Testis (tissue), 2 donors: ENCODE measurements around the gene UVRAG.

Source experiments
- CTCF ChIP-seq, 3 experiments: fragments of 450-650 bp in 2 of 3; fragments of 200-600 bp in 1 of 3; sonication (generic) in 1 of 3; IDR thresholded peaks; one replicate each; pipeline ENCODE4 v1.5.1; 2016 to 2019; ENCODE audit warnings: antibody characterized with exemption in 3 of 3, mild to moderate bottlenecking in 2 of 3, moderate library complexity in 1 of 3
- POLR2A ChIP-seq: fragments of 450-650 bp; IDR thresholded peaks from one replicate; pipeline ENCODE4 v1.6.1; 2017; ENCODE audit warnings: antibody characterized with exemption, mild to moderate bottlenecking, moderate library complexity

DNA sequence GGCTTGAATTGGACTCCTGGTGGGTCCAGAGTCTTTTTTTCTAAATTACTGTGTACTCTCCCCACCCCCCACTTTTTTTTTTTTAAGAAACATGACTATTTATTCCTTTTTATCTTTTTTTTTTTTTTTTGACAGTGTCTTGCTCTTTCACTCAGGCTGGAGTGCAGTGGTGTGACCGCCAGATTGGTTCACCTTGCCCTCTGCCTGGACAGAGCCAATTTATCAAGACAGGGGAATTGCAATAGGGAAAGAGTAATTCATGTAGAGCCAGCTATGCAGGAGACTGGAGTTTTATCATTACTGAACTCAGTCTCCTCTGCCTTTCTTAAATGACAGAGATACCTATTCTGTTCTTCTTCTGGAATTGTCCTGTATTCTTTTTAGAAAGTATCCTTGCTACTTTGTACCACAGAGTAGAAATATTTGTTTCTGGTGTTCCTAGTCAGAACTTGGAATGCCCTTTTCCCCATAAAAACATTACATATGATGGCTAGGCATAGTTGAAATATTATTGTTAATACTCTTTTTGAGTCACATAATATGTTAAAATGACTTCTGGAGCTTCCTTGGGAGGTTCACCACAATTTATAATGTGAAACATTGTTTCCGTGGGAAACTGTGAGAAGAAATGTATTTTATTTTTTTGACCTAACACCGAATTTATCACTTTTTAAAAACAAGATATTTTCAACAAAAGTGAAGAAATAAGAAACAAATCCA lies 95.6 kb downstream of the UVRAG start:
- TF ChIP-seq CTCF (IDR thresholded peaks at IDR 0.05) (no peak), POLR2A (no peak)
